CD1c-positive myeloid dendritic cell (primary cell): ENCODE results near the gene TRIM14.
"Not testable (repeated sequence)": the region's sequence is repeated elsewhere in the genome, so short reads cannot be mapped to it uniquely, and the experiment has no call there.

Experiments
- DNase-seq: peaks from one replicate; pipeline ENCODE4 v3.0.0-alpha.2; 2016; ENCODE audit errors: extremely low spot score

Gene TRIM14

GRCh38 chr9:98142182-98142907 lies 23.3 kb upstream of the TRIM14 start:
- DNase-seq = peak; percentile 78

- DNase-seq = no peak
Measured at GRCh38 chr9:98140503-98140902, 21.5 kb upstream of the TRIM14 start.

GRCh38 chr9:98136489-98136888 lies 17.5 kb upstream of the TRIM14 start:
- no peak for DNase-seq

DNA sequence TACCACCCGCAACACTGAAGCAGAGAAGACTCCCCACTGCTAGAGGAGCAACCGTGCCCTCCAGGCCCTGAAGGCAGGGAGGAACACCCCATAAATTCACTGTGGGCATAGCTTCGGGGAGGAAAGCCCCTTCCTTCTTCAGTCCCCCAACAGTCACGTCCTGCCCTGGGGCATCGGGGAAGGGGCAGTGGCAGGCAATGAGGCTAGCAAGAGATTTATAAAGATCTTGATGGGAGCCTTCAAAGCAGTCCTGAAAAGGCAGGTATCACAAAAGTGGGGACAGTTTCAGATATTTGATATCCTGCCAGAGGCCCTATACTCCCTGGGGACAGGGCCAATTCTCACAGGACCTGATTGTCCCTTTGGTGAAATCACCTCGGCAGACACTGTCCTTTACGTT lies 16.9 kb upstream of the TRIM14 start:
- no peak for DNase-seq

DNA sequence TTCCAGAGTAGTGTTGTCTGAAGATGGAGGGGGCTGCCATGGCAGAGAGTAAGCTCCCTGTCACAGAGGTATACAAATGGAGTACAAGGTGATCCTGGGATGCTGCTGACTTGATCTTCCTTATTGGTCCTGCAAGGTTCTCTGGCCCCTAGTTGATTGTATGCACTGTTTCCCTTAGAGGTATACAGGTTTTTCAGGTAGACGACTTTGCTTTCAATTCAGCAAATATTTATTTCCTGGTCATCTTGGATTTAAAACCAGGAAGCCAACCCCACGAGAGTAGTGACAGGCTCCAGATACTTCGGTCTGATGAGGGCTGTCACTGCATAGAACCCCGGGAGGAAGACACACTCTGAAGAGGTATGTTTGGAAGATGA lies 16.5 kb upstream of the TRIM14 start:
- DNase-seq = no peak

GRCh38 chr9:98134702-98135557 lies 15.9 kb upstream of the TRIM14 start:
- no peak for DNase-seq

GRCh38 chr9:98132806-98133631 lies 14.0 kb upstream of the TRIM14 start:
- DNase-seq = no peak

- no peak for DNase-seq
Measured at GRCh38 chr9:98132158-98132557, 13.1 kb upstream of the TRIM14 start.

DNA sequence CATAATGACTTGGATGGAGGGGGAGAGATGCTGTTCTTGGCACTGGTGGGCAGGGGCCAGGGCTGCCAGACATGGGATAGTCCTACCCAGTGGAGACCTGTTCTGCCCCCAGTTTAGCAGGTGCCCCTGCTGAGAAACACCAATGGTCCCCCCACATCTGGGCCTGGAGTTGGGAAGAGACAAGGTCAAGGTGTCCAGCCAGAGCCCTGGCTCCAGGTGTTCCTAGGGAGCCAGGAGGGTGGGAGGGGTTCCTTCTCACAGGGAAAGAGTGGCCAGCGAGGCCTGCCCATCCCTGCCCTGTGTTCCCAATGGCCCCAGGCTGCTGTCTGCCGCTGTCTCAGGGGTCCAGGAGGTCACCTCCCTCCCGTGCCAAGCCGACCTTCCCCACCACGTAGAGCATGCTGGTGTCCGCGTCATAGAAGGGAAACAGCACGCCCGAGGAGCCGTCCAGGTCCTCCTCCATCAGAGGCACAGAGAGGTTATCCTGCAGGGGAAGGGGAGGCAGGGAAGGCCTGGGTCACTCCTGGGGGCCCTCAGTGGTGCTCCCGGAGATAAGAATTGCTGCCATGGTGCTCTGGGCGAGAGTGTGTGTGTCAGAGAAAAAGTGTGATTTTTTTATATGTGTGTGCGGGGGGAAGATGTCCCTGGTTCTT lies 11.7 kb upstream of the TRIM14 start:
- no peak for DNase-seq

DNA sequence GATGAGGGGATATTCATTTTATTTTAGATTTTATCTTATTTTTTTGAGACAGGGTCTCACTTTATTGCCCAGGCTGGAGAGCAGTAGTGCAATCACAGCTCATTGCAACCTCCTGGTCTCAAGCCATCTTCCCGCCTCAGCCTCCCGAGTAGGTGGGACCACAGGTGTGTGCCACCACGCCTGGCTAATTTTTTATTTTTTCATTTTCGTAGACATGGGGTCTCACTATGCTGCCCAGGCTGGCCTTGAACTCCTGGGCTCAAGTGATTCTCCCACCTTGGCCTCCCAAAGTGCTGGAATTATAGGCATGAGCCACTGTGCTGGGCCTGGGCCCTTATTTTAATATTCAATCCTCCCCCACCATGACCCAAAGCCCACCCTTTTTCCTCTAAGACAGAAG lies 11.0 kb upstream of the TRIM14 start:
- DNase-seq = not testable (repeated sequence)

DNA sequence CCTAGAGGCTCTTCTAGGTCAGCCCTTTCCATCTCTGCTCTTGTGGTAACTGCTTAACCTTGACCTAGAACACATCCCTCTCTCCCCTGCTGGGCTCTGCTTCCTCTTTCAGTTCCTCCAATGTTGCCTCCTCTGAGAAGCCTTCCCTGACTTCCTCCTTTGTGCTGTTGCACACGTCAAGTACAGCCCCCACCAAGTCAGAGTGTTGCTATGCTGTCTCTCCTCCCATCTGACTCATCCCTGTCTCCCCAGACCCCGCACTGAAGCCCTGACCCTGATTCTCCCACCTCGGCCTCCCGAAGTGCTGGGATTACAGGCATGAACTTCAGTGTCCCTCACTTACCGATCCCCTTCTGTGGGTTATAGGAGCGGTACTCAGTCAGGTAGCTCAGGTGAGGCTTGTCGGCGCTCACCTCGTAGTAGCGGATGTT lies 10.4 kb upstream of the TRIM14 start:
- peak; percentile 91 for DNase-seq

- DNase-seq = no peak
Measured at GRCh38 chr9:98128316-98128715, 9.3 kb upstream of the TRIM14 start.

DNA sequence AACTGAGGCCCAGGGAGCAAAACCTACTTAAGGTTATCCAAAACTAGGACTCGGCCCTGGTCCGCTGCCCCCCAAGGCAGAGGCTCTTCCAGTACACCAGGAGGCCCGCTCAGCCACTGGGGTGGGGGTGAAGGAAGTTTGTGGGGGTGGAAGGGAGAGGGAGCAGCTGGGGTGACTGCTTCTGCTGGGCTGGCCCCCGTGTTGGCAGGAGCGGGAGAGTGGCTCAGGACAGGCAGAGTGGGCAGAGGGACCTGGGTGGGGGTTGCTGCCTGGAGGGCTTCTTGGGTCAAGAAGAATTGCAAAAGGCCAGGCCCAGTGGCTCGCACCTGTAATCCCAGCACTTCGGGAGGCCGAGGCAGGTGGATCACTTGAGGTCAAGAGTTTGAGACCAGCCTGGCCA lies 8.2 kb upstream of the TRIM14 start:
- DNase-seq = no peak

DNA sequence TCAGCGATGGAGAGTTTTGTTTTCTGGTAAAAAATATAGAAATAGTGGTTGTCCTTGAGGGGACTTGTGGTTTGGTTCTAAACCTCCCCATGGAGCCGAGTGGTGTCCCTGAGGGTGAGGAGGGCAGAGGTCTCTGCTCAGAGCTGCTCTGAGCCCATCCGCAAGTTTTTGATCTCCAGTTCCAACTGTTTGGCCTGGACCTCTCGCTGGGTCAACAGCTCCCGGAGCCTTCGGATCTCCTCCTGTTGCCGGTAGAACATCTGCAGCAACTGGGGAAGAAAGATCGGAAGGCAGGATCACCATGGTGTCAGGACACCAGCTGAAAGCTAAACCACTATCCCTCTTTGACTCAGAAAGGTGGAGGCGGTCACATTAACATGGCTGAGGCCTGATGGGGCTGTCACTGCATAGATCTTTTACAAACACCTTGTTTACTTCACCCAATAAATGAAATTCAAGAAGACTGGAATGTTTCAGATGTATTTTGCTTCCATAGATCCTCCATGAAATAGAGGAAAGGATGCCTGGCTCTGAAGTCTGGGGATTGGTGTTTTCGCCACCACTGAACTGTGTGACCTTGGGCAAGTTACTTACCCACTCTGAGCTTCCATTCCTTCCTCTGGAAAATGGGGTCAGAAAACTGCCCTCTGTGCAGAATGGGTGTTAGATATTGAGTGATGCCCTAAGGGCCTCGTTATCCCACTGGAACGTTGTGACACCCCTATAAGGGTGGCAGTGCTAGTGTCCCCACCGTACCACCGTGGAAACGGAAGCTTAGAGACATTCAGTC lies 5.8 kb upstream of the TRIM14 start:
- no peak for DNase-seq

DNA sequence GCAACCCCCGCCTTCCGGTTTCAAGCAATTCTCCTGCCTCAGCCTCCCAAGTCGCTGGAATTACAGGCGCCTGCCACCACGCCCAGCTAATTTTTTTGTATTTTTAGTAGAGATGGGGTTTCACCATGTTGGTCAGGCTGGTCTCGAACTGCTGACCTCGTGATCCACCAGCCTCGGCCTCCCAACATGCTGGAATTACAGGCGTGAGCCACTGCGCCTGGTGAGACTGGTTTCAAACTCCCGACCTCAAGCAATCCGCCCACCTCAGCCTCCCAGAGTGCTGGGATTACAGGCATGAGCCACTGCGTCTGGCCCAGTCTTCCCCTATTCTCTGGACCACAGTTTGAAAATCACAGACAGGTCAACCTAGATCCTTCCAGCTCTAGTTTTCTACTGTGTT lies 5.1 kb upstream of the TRIM14 start:
- DNase-seq = not testable (repeated sequence)

- peak; percentile 22 for DNase-seq
Measured at GRCh38 chr9:98121058-98121457, 2.0 kb upstream of the TRIM14 start.

DNA sequence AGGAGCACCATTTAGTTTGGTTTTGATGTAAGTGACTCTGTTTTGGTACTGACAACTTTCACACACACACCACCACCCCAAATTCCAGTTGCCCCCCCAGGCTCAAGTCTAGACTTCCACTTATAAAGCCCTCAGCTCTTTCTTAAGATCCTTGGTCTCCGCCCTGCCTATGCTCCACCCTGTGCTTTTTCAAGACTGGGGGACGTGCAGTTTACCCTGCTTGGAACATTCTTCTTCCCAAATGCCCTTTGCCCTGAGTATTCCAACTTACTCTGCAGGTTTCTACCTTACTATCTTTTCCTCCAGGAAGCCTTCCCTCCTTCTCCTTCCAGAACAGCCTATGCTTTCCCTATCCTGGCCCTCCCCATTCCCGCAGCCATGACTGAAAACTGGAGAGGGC lies 1.5 kb upstream of the TRIM14 start:
- DNase-seq = no peak

DNA sequence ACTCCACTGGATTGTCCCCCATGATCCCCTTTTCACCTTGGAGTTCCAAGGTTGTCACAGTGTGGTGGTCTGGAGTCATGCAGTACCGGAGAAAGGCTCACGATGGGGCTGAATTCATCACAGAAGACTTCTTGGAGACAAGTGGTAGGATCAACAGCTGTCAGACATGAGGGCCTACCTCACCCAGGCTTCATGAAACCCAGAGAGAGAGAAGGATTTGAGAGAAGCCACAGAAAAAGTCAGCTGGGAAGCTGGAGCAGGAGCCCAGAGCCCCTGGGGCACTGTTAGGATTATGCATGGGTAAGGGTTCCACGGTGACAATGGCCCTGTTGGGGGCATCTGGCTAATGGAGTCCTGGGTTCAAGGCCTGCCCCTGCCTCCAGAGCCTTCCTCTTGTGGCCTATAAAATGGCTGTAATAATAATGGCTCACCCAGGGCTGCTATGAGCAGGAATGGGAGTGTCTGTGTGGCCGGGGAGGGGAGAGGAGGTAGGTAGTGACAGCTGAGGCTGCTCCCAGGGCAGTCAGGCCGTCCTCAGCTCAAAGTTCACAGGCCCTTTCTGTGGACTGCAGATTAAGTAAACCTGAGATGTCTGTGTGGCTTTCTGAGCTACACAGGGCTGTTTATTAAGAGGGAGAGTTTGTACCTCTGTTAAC lies 910 bp downstream of the TRIM14 start:
- DNase-seq = peak; percentile 57

- not testable (repeated sequence) for DNase-seq
Measured at GRCh38 chr9:98117097-98117496, 1.9 kb downstream of the TRIM14 start.

DNA sequence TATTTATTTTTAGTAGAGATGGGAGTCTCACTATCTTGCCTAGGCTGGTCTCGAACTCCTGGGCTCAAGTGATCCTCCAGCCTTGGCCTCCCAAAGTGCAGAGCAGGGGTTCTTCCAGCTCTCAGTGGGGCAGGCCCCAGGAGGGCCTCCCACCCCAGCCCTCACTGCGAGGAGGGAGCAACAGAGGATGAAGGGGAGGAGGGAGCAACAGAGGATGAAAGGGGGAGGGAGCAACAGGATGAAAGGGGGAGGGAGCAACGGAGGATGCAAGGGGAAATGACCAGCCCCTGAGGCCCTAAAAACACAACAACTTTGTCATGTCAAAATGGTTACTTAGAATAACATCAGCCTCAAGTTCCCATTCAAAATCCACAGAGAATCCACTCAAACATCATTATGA lies 10.0 kb downstream of the TRIM14 start:
- DNase-seq = peak; percentile 18
